PFSK-1 (cell line): Measurements from ENCODE around the gene CSNK1G1.

Source experiments
- FOXP2 ChIP-seq: optimal IDR thresholded peaks from 2 replicates; pipeline ENCODE3; 2011; ENCODE audit warnings: borderline replicate concordance, control low read depth, inconsistent platforms; ENCODE audit not compliant: insufficient read depth; ENCODE audit errors: extremely low read length, extremely low read depth
- POLR2AphosphoS5 ChIP-seq: IDR thresholded peaks from 2 replicates; pipeline ENCODE4 v1.6.1; 2012; ENCODE audit warnings: low read depth, mild to moderate bottlenecking, control low read depth, low read length, moderate library complexity
- SIN3A ChIP-seq: IDR thresholded peaks from 2 replicates; pipeline ENCODE4 v1.6.1; 2012; ENCODE audit warnings: mild to moderate bottlenecking, low read length, moderate library complexity, borderline replicate concordance; ENCODE audit not compliant: insufficient read depth
- TAF1 ChIP-seq: IDR thresholded peaks from 2 replicates; pipeline ENCODE4 v1.6.1; 2012; ENCODE audit warnings: low read length, control low read depth, borderline replicate concordance; ENCODE audit not compliant: insufficient read depth
- TF ChIP-seq, protein P1 (sequence below), 2 experiments: IDR thresholded peaks; 2 replicates each; pipeline versions ENCODE4 v1.6.1 to v1.8.0; 2011 to 2012; ENCODE audit warnings: low read depth in 2 of 2, low read length in 2 of 2, control low read depth in 1 of 2, inconsistent platforms in 1 of 2, mild to moderate bottlenecking in 1 of 2, moderate library complexity in 1 of 2; ENCODE audit not compliant: insufficient read depth in 1 of 2

GRCh38 chr15:64224511-64224910, 131.5 kb downstream of the CSNK1G1 start:
- TF ChIP-seq POLR2AphosphoS5 (no peak), SIN3A (no peak), TAF1 (no peak), FOXP2 (no peak)
- TF ChIP-seq, protein P1, sequence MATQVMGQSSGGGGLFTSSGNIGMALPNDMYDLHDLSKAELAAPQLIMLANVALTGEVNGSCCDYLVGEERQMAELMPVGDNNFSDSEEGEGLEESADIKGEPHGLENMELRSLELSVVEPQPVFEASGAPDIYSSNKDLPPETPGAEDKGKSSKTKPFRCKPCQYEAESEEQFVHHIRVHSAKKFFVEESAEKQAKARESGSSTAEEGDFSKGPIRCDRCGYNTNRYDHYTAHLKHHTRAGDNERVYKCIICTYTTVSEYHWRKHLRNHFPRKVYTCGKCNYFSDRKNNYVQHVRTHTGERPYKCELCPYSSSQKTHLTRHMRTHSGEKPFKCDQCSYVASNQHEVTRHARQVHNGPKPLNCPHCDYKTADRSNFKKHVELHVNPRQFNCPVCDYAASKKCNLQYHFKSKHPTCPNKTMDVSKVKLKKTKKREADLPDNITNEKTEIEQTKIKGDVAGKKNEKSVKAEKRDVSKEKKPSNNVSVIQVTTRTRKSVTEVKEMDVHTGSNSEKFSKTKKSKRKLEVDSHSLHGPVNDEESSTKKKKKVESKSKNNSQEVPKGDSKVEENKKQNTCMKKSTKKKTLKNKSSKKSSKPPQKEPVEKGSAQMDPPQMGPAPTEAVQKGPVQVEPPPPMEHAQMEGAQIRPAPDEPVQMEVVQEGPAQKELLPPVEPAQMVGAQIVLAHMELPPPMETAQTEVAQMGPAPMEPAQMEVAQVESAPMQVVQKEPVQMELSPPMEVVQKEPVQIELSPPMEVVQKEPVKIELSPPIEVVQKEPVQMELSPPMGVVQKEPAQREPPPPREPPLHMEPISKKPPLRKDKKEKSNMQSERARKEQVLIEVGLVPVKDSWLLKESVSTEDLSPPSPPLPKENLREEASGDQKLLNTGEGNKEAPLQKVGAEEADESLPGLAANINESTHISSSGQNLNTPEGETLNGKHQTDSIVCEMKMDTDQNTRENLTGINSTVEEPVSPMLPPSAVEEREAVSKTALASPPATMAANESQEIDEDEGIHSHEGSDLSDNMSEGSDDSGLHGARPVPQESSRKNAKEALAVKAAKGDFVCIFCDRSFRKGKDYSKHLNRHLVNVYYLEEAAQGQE (IDR thresholded peaks at IDR 0.05; ENCODE audit: insufficient read depth in 1 of 2, low read depth in 2 of 2, low read length in 2 of 2), result no peak
